Adrenal gland (tissue), 5 donors: Measurements from ENCODE around the gene FHL5.

Source experiments
- POLR2A ChIP-seq, 2 donors: fragments of 450-650 bp; IDR thresholded peaks; one replicate each; pipeline ENCODE4 v1.6.1; 2017; ENCODE audit warnings: antibody characterized with exemption in 2 of 2, mild to moderate bottlenecking in 2 of 2, moderate library complexity in 1 of 2
- TF ChIP-seq, protein P1 (sequence below), 6 experiments: fragments of 450-650 bp in 4 of 6; fragments of 200-600 bp in 2 of 6; sonication (generic) in 1 of 6; IDR thresholded peaks; 1 replicate in 5 of 6; 2 replicates in 1 of 6; pipeline versions ENCODE4 v1.5.1 to v1.8.0; 2016 to 2021; ENCODE audit warnings: antibody characterized with exemption in 6 of 6, mild to moderate bottlenecking in 2 of 6, moderate library complexity in 1 of 6
- donor health status: DM: no; HTN: no; CAD: no.

- TF ChIP-seq, protein P1, sequence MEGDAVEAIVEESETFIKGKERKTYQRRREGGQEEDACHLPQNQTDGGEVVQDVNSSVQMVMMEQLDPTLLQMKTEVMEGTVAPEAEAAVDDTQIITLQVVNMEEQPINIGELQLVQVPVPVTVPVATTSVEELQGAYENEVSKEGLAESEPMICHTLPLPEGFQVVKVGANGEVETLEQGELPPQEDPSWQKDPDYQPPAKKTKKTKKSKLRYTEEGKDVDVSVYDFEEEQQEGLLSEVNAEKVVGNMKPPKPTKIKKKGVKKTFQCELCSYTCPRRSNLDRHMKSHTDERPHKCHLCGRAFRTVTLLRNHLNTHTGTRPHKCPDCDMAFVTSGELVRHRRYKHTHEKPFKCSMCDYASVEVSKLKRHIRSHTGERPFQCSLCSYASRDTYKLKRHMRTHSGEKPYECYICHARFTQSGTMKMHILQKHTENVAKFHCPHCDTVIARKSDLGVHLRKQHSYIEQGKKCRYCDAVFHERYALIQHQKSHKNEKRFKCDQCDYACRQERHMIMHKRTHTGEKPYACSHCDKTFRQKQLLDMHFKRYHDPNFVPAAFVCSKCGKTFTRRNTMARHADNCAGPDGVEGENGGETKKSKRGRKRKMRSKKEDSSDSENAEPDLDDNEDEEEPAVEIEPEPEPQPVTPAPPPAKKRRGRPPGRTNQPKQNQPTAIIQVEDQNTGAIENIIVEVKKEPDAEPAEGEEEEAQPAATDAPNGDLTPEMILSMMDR (IDR thresholded peaks at IDR 0.05): no peak
- no peak for TF ChIP-seq POLR2A (IDR thresholded peaks at IDR 0.05)
These were observed 40.4 kb upstream of the FHL5 start for GRCh38 chr6:96522465-96523009.
